Endometrium (tissue), 2 donors: ENCODE results near the gene TUBB6.

Experiments
- FAIRE-seq: peaks from 2 replicates; lab custom pipeline; 2012; peaks lifted over from hg19 to GRCh38; lab: Jason Lieb, UNC
- donor health status: control.
- donor health status: control.

The TUBB6 gene

DNA sequence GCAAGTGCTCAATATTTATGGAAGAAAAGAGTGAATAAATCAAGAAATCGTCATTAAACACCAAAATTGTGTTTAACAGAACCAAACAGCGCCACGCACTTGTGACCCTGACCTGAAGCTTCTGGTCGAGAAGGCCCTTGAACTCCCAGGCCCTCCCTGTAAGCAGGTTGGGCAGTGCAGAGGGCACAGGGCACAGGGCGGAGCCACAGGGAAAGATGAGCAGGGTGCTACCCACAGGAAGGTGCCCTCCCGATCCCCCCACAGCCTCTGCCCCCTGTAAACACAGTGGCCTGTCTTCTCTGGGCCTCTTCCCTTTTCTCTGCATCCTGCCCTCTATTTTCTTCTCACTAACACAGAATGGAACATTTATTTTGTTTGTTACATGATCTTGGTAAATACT lies 16.9 kb upstream of the TUBB6 start:
- no peak for FAIRE-seq

DNA sequence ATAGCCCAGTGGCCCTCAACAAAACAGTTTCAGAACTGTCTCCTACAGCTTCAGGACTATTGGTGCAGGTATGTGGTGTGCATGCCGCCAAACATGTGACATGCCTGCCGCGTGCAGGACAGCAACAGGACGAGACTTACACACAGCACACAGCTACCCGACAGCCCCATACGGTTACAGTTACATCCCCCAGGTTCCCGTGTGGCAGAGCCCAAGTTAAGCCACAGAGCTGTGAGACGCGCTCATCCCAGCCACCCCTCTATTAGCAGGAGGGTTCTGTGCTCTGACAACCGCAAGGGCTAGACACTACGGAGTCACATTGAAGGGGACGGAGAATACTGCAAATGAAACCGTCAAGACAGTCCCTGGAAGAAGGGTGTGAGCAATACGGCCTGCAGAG lies 16.4 kb upstream of the TUBB6 start:
- FAIRE-seq, result no peak

- FAIRE-seq, result no peak
Observed at GRCh38 chr18:12293831-12294230, 14.2 kb upstream of the TUBB6 start.

GRCh38 chr18:12295389-12296086 lies 12.5 kb upstream of the TUBB6 start:
- no peak for FAIRE-seq

DNA sequence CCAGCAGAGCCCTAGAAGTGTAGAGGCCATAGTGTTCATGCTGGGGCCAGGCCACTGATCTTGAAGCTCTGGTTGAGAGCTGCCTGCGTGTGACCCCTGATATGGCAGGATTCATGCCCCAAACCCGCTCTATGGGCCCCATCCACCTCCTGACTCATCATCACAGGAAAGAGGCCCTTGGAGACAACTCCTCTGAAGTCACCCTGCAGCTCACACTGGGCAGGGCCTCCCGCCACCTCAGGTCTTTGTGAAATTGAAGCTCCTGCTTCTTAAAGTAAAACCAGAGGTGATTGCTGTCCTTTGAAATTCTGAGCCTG lies 12.0 kb upstream of the TUBB6 start:
- FAIRE-seq, result no peak

DNA sequence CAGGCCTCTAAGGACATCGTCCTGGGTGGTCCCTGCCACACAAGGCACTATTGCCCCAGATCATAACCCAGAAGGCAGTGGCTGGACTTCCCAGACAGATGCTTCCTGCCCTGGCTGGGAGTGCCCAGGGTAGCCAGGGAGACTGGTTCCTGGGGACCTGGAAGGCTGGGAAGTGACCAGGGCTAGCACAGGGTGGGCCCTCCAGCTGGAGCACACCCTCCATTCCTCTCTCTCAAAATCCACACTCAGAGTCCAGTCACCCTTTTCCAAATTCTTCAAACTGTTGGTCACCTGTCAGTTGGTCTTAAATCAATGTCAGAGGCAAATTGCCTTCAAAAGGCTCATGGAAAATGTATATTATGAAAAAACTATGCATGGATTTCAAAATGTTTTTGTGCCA lies 11.6 kb upstream of the TUBB6 start:
- FAIRE-seq, result no peak

GRCh38 chr18:12299862-12300261 lies 8.2 kb upstream of the TUBB6 start:
- no peak for FAIRE-seq

GRCh38 chr18:12301263-12302005 lies 6.6 kb upstream of the TUBB6 start:
- no peak for FAIRE-seq

GRCh38 chr18:12302391-12303147 lies 5.5 kb upstream of the TUBB6 start:
- no peak for FAIRE-seq

DNA sequence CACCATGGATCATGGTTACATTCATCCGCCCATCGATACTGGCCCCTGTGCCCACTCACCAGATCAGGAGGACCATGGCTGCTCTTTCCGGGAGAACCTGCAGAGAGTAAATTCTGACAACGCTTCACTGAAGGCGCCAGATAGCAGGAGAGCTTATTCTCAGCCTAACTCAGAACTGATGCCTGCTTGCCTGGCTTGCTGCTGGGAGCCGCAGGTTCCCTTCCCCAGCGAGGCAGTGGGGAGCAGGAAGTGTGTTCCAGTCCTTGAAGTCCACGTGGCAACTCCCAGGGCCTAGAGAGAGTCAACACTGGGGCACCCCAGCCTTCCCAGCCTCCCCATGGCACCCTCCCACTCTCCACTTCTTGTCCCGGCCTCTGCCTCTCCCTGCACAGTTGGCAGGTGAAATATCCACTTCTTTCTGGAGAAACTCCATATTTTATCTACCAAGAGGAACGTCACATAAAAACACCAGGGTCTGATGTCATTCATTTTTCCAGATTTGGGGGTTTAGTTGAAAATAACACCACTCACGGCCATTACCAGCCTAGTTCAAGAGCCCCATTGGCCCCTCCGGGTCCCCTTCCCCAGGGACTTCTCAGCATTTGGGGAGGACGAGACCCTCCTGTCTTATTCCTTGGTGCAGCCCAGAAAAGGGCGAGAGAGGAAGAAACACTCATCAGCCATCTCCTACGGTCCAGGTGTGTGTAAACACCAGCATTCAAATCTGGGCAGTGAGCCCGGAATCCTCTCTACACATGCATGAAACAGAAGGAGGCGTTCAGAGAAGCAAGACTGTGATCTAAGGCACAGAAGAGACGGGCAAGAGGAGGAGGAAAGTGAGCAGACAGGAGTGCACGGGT lies 3.5 kb upstream of the TUBB6 start:
- no peak for FAIRE-seq

DNA sequence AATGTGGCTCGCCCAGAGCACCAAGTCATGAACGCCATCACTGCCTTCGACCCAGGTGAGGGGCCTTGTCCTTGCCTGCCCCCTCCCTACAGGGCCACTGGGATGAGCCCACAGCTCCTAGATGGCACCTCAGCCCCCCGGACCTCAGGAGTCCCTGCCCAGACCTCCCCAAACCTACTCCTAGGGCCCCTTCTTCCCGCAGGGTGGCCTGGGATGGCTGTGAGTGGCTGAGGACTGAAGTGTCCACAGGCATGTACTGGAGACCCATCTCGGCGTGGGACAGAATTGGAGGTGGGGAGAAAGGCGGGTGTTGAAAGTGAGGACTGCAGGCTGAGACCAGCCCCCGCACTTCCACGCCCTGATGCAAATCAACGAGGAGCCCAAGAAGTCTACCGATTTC lies 2.8 kb upstream of the TUBB6 start:
- FAIRE-seq, result no peak

DNA sequence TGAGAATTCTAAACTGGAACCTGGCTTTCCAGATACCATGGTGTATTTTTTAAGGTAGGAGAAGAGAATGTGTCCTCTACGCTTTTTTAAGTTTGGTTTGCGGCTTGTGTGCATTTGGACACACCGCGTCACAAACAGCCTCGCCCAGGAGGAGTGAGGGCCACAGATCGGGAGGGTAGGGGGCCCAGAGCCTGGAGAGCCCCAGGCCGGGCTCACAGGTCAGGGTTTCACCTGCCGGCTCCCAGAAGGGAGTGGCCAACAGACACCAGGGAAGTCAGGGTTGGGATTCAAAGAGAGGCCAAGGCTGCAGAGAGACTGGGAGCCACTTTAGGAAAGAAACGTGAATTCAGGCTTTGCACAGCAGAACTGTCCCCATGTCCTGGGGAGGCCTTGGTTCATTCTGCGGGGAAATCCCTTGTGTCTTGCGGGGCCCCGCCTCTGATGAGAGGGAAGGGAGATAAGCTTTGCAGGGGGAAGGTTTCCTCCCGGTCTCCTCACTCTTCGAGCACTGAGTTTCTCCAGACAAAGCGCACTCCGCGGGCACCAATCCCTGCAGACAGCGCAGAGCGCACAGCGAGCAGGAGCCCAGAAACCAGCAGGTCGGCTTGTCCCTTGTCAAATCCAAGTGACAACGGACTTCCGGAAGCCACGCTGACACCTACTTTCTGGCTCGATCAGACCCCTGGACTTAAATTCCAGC lies 2.0 kb upstream of the TUBB6 start:
- no peak for FAIRE-seq

GRCh38 chr18:12306752-12307700 lies 1.0 kb upstream of the TUBB6 start:
- no peak for FAIRE-seq

DNA sequence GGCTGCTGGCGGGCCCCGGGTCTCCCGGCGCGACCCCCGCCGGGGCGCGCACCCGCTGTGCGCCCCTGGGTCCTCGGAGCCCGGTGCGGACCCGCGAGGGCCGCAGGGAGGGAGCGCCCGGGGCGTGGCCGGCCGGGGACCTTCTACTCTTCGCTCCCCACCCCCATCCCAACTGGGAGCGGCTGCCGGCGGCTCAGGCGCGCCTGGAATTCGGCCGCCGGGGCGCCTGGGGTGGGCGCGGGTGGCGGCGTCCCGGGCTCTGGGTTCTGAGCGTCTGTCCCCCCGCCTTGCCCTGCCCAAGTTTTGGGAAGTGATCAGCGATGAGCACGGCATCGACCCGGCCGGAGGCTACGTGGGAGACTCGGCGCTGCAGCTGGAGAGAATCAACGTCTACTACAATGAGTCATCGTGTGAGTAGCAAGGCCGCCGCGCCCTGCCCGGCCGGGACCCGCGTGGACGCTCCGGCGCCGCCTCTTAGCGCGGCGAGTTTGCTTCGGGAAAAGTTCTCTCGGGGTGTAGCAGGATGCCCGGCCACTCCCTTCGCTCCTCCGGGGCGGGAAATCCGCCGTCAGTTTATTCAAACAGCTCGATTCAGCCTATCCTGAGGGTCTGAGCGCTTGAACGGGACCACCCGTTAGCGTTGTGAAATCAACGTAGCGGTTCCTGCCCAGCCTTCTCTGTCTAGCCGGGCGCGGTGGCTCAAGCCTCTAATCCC lies 502 bp downstream of the TUBB6 start:
- no peak for FAIRE-seq

DNA sequence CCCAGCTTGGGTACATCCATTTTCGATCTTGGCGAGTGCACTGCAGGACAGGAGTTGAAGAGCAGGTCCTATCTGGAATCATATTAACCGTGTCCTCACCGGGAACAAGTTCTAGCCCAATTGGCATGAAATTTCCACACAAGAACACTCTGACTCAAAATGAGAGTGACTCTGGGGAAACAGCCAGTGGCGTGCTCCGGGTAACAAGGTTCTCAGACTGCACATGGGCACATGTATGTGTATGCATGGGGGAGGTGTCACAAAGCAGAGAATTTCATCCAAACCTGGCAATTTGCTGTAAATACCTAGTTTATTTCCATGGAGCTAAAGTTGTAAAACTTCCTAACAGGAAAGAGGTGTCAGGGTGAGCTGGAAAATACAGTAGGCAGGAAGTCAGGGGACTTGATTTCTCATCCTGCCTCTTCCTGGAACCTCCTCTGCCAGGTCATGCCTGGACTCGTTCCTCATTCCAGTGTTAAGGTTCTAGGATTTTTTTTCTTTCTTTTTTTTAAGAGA lies 1.7 kb downstream of the TUBB6 start:
- FAIRE-seq, result no peak

- no peak for FAIRE-seq
Observed at GRCh38 chr18:12310762-12311161, 2.7 kb downstream of the TUBB6 start.

- no peak for FAIRE-seq
Observed at GRCh38 chr18:12312976-12313375, 4.9 kb downstream of the TUBB6 start.

- no peak for FAIRE-seq
Observed at GRCh38 chr18:12313530-12314245, 5.6 kb downstream of the TUBB6 start.
